A375 (cell line): ENCODE measurements around the gene SLITRK2. TPM values are rescaled to one million over a fixed set of nuclear protein-coding genes. Genes with fewer than 3 reads are reported as not detected.

ENCODE experiments used
- small RNA-seq: library from RNA; depleted of rRNA; stranded (forward); fragments of <200 nt; gene quantifications from one replicate; pipeline ENCODE3, GENCODE V24; 2014
- total RNA-seq: library from RNA; depleted of rRNA; stranded (reverse); fragments of >200 nt; shearing (Covaris generic); gene quantifications from 2 replicates; pipeline ENCODE4 v1.2.3, GENCODE V29; 2014; rRNA removed

Gene SLITRK2, protein sequence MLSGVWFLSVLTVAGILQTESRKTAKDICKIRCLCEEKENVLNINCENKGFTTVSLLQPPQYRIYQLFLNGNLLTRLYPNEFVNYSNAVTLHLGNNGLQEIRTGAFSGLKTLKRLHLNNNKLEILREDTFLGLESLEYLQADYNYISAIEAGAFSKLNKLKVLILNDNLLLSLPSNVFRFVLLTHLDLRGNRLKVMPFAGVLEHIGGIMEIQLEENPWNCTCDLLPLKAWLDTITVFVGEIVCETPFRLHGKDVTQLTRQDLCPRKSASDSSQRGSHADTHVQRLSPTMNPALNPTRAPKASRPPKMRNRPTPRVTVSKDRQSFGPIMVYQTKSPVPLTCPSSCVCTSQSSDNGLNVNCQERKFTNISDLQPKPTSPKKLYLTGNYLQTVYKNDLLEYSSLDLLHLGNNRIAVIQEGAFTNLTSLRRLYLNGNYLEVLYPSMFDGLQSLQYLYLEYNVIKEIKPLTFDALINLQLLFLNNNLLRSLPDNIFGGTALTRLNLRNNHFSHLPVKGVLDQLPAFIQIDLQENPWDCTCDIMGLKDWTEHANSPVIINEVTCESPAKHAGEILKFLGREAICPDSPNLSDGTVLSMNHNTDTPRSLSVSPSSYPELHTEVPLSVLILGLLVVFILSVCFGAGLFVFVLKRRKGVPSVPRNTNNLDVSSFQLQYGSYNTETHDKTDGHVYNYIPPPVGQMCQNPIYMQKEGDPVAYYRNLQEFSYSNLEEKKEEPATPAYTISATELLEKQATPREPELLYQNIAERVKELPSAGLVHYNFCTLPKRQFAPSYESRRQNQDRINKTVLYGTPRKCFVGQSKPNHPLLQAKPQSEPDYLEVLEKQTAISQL
- total RNA-seq, result 0.72 and 0.93 TPM in 2 replicates

DNA sequence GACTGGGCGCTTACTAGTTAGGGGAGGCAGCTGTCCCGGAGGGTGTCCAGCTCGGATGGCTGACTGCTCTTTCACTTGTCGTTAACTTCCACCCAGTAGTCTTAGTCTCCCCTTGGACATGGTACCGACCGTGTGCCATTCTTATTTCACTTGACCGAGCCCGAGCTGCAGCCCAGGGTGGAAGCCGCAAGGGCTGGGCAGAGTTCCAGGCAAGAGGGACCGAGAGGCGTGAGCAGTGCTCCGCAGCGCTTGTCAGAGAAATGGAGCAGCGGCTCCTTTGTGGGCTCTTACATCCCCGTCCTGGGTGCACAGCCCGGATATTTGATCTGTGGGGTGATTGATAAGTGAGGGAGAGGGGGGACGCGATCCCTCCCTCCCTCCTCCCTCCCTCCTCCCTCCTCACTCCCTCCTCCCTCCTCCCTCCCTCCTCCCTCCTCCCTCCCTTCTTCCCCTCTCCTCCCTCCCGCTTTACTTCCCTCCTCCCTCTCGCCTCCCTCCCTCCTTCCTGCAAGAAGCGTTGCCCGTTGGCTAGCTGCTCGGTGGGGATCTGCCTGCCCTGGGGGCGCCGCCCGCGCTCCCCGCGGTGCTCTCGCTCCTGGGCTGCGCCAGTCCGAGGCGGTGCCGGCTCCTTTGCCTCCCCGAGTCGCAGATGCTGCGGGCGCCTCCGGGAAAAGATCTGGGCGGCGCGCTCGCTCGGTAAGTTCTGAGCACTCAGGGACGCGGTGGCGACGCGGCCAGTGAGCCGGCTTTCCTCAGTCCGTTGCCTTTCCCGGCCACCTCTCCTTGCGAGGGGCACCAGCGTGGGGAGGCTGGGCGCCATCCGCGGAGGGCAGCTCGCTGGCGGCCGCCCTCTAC, at the start of gene SLITRK2:
SLITRK2 (plus strand) TSS at position 499 of the 855 bp plus-strand sequence. CDS start 4,597 bp downstream, outside the sequence.

Small RNA genes lying within 50 kb of the gene (small RNA-seq; reads per million reads assigned to genes)
- not detected for gene AL109653.1
